NCI-H2196 (cell line): ENCODE results near the gene LRTM1.

Source experiments
- DNase-seq: peaks from one replicate; lab custom pipeline; 2025; ENCODE audit not compliant: unreplicated experiment; lab: John Stamatoyannopoulos, UW

Gene LRTM1

GRCh38 chr3:54928046-54928770 lies at the start of gene LRTM1:
LRTM1 (minus strand) TSS chr3:54928059; CDS start chr3:54927911, 148 bp downstream.
- no peak for DNase-seq

- no peak for DNase-seq
These were observed 49.6 kb upstream of the LRTM1 start for GRCh38 chr3:54977439-54977838.

DNA sequence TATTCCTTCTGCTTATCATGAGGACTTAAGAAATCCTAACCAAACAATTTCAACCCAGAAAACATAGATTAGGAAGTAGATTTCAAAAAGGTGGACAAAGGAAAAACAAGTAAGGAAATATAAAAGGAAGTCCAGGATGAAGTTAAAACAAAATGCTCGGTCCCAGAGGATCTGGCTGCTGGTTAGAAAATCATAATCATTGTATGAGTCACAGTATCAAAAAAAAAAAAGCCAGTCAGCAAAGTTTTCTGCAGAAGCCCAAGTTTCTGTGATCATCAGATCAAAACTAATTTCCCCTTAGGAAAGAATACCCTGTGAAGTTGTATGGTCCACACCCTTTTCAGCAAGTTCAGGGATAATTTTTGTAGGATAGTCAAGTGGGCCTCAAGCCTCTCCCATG lies 43.0 kb upstream of the LRTM1 start:
- DNase-seq = no peak

GRCh38 chr3:54969652-54970051 lies 41.8 kb upstream of the LRTM1 start:
- no peak for DNase-seq

- no peak for DNase-seq
These were observed 40.8 kb upstream of the LRTM1 start for GRCh38 chr3:54968546-54969172.

GRCh38 chr3:54967731-54968161 lies 39.9 kb upstream of the LRTM1 start:
- no peak for DNase-seq

- DNase-seq = no peak
These were observed 39.1 kb upstream of the LRTM1 start for GRCh38 chr3:54966979-54967378.

- no peak for DNase-seq
These were observed 37.9 kb upstream of the LRTM1 start for GRCh38 chr3:54965746-54966145.

GRCh38 chr3:54964081-54964480 lies 36.2 kb upstream of the LRTM1 start:
- no peak for DNase-seq

DNA sequence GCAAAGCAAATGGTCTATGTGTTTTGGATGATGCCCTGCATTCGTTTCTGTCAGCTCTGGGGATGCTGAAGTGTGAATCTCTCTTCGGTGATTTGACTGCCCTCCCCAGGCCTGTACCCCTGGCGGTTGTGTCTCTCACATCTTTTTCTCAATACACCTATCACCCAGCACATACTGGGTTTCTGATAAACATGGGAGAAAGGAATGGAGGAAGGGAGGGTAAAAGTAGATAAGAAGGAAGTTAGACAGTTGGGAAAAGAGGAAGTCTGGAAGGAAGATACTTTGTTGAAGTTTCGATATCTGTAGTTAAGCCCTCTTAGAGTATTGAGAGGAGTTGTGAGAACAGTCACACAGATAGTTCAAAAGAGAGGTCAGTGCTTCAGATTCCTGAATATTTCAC lies 35.8 kb upstream of the LRTM1 start:
- DNase-seq = no peak

DNA sequence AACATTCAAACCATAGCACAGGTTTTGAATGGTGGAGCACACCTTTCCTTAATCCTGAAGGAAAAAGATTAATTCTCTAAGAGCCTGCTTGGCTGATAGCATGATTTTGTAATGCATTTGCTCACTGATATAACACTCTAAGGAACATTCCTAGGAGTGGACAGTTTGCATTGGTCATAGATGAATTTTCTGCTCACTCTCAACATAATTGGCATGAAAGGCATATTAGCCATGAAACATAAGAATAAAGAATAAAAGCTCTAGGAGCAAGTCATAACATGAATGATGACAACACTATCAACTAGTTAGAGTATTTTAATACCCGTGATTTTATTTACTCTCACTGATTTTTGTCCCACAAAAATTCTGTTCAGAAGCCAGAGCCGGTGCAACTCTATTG lies 34.3 kb upstream of the LRTM1 start:
- DNase-seq = no peak

- no peak for DNase-seq
These were observed 32.8 kb upstream of the LRTM1 start for GRCh38 chr3:54960701-54961100.

DNA sequence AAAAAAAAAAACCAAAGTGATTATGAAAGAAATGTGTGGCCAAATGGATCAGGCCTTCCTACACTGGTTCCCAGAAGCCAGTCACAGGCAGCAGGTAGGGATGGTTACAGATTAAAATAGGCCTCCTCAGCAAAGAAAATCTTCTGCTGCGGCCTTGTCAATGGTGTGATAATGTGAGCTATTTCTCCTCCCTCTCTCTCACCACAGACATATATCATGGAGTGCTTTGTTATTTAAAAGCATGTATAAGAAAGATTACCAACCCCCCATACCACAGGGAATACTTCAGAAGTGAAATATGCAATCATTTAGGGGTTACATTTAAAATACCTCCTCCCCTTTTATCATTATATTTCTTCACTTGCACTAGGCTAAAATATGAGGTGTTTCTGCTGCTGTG lies 32.2 kb upstream of the LRTM1 start:
- DNase-seq = no peak

DNA sequence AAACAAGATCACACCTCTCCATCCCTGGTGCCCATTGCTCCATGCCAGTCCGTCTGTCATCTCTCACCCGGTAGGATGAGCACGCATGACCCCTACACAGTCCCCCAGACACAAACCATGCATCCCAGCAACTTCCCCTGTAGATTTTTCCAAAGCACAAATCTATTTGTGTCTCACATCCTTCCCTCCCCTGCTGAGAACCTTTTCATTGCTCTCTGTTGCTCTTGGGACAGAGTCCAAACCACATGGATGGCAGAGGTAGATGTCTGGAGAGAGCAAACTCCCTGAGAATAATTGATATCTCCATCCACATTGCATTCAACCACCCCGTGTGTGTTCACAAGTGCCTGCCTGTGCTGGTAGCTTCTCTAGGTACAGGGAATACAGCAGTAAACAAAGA lies 29.9 kb upstream of the LRTM1 start:
- no peak for DNase-seq

DNA sequence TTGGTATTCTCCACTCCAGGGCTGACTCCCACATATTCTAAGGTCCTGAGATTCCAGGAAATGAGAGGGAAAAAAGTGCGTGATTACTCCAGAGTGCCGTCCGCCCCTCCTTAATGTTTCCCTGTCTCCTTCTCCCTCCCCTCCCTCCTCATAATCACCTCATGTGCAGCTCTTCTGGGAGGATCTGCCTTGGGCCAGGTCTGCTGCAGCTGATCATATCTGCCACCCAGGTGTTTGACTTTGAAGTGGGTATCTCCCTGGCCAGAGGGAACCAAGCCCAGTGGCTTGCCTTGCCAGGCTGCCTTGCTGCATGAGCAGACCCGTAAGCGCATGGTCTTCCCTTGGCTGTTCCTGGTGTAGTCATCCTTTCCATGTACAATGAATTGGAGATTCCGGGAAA lies 28.1 kb upstream of the LRTM1 start:
- no peak for DNase-seq

GRCh38 chr3:54955496-54955895 lies 27.6 kb upstream of the LRTM1 start:
- no peak for DNase-seq

DNA sequence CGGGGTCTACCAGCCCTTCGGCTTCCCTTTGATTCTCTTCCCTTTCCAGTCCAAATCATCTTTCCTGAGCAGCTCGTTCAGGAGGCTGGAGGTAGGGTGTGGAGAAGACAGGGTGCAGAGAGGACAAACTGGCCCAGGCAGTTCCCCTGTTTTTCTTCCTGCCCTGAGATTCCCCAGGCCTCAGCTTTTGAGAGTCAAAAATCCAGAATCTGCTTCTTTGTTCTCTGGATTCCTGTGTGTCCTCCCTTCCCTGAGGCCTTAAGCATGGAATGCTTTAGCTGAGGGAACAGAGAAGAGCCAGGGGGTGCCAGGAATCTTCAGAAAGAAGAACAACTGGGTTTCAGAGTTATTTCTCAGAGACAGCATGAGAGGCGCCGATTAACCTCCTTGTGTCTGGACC lies 26.7 kb upstream of the LRTM1 start:
- DNase-seq = no peak

DNA sequence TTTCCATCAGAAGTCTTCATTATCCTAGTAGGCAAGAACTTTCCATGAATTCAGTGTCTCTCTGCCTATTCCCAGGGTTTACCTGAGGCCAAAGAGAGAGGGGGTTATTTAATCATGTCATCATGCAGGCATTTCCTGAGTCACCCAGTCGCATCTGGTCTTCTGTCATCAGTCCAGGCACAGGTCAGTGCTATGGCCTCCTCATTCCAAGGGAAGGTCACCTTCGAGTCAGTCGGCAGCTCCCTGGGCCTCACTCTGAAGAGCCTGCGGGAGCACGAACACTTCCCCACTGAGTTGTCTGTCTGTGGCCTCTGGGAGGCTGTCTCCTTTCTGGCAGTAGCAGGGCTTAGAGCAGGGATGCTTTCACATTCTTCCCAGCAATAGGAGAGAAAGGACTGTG lies 26.2 kb upstream of the LRTM1 start:
- no peak for DNase-seq

GRCh38 chr3:54951405-54951804 lies 23.5 kb upstream of the LRTM1 start:
- DNase-seq = no peak

- DNase-seq = no peak
These were observed 22.6 kb upstream of the LRTM1 start for GRCh38 chr3:54950391-54951003.

DNA sequence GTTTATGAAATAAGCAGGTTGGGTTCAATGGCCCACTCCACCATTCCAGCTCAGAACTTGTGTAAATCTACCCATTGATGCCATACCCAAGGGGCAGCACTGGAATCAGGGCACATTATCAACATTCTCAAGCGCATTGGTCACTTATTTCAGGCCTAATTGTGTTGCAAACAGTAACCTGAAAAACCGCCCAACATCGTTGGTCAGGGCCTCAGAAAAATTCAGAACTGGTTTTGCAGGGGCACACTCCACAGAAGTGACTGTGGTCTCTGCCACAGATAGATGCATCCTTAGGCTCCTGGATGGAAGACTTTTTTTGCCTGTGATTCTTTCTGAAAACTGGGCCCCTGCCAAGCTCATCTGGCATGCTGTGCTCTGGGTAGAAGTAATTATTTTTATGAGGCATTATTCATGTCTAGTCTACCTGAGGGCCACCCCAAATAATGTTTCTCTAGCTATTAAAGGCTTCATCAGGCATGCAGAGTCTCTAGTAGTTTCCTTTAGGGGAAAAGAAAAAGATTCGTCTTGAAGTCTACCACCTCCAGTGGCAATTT lies 21.7 kb upstream of the LRTM1 start:
- no peak for DNase-seq

DNA sequence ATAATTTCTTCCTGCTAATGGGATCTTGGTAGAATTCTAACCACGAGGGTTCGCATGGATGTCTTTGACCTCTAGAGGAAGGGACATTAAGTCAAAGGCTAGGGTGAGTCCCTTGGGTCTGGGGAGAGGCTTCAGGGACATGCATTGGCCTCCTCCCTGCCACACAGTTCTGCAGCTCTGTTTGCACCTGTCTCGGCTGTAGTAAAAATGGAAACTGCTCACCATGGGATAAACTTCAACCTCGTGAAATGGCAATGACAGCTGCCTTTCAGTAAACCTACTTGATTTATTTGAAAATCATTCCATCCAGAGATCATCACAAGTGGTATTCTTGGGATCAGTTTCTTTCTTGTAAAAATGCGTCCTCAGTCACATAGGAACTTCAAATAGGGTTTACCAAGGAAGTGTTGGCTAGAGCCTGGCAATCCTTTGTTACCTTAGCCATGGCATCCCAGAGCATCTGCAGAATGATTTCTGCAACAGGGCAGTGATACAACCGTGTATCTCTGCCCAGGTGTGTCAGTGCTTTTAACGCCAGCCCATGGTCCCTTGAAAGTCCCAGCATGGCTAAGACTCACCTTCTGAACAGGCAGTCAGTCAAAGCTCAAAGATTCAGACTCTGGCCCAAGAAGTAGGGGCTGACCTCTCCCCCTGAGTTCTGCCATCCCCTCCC lies 14.0 kb upstream of the LRTM1 start:
- no peak for DNase-seq
